Skeletal muscle tissue (tissue), 4 donors: ENCODE results near the gene FAM110C. TPM values are rescaled to one million over a fixed set of nuclear protein-coding genes. Genes with fewer than 3 reads are reported as not detected.
"Not testable (repeated sequence)": the region's sequence is repeated elsewhere in the genome, so short reads cannot be mapped to it uniquely, and the experiment has no call there.

ENCODE experiments used
- H3K27ac ChIP-seq: one replicate; pipeline ENCODE4 v1.7.0; 2013; ENCODE audit warnings: mild to moderate bottlenecking, low read depth, low read length, inconsistent platforms
- H3K27me3 ChIP-seq, 3 donors: one replicate each; pipeline ENCODE4 v1.7.0; 2013; ENCODE audit warnings: low read length in 3 of 3; ENCODE audit not compliant: control insufficient read depth in 3 of 3, insufficient read depth in 3 of 3
- H3K36me3 ChIP-seq, 3 donors: one replicate each; pipeline ENCODE4 v1.7.0; 2013; ENCODE audit warnings: low read length in 3 of 3; ENCODE audit not compliant: control insufficient read depth in 3 of 3, insufficient read depth in 3 of 3
- H3K4me1 ChIP-seq, 3 donors: one replicate each; pipeline ENCODE4 v1.7.0; 2013; ENCODE audit warnings: low read length in 3 of 3, mild to moderate bottlenecking in 3 of 3; ENCODE audit not compliant: control insufficient read depth in 3 of 3, insufficient read depth in 3 of 3
- H3K4me3 ChIP-seq, 3 donors: one replicate each; pipeline ENCODE4 v1.7.0; 2013; ENCODE audit warnings: low read length in 3 of 3
- H3K9ac ChIP-seq, 3 donors: one replicate each; pipeline ENCODE4 v1.7.0; 2013; ENCODE audit warnings: low read length in 3 of 3, mild to moderate bottlenecking in 3 of 3, moderate library complexity in 2 of 3, low read depth in 1 of 3
- H3K9me3 ChIP-seq, 3 donors: one replicate each; pipeline ENCODE4 v1.7.0; 2013; ENCODE audit warnings: low read length in 3 of 3; ENCODE audit not compliant: control insufficient read depth in 3 of 3
- total RNA-seq: library from RNA; depleted of rRNA; stranded (reverse); fragments of >200 nt; gene quantifications from one replicate; pipeline ENCODE4 v1.2.3, GENCODE V29; 2014
- donor health status: Osteomylitis.

Gene FAM110C
- total RNA-seq, 1 donor from 2014 or later, result under 0.01 TPM

DNA sequence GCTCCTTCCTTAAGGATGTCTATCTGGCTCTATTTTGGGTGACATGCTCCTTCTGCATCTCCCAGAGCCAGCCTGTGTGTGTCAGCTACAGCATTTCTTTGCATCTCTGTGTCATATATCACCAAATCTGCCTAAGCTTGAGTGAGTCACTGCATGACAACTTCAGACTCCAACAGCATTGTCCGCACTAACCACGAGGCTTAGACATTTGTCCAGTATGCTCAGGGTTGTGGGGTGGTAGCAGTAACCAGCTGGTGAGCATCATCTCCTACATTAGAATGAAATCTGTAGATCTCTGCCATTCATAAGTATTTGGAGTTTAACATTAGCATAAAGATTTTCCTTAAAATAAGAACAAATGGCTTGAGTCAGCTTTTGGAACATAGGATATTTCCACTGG, 30.4 kb downstream of the FAM110C start:
- H3K9ac ChIP-seq, H3K9me3 ChIP-seq, H3K4me1 ChIP-seq, H3K27ac ChIP-seq, H3K27me3 ChIP-seq, H3K36me3 ChIP-seq, H3K4me3 ChIP-seq: not testable (repeated sequence)

GRCh38 chr2:11248-11941, 34.9 kb downstream of the FAM110C start:
- Histone ChIP-seq H3K27me3 (no peaks in the 10 kb centered on the region), H3K9ac (peak overlapping the region in 1 of 3 donors; percentile 50), H3K36me3 (no peaks in the 10 kb centered on the region), H3K27ac (no peak overlapping the region), H3K9me3 (peaks cover 0 to 3% (median 0%) of the 10 kb centered on the region in 3 donors), H3K4me1 (no peaks in the 10 kb centered on the region), H3K4me3 (peak overlapping the region in 1 of 3 donors; percentile 13)

GRCh38 chr2:10222-10875, 36.0 kb downstream of the FAM110C start:
- no peaks in the 10 kb centered on the region for H3K27me3 ChIP-seq
- H3K36me3 ChIP-seq, result no peaks in the 10 kb centered on the region
- H3K9ac ChIP-seq, result no peak overlapping the region
- no peak overlapping the region for H3K4me3 ChIP-seq
- no peak overlapping the region for H3K27ac ChIP-seq
- H3K9me3 ChIP-seq, result peaks cover 0 to 3% (median 0%) of the 10 kb centered on the region in 3 donors
- no peaks in the 10 kb centered on the region for H3K4me1 ChIP-seq

Other genes starting within 250 kb of the FAM110C start
- 25.1 TPM for gene SH3YL1, start 217.5 kb upstream of the FAM110C start, total RNA-seq
- 77.8 TPM for gene ACP1, start 218.4 kb upstream of the FAM110C start, total RNA-seq
- not detected for gene ALKAL2, start 241.6 kb upstream of the FAM110C start, total RNA-seq